Measurements from ENCODE around the gene AUTS2.

- no peak for TF ChIP-seq POLR2A (IDR thresholded peaks at IDR 0.05; ENCODE audit: low read depth, low read length)
- no peak for TF ChIP-seq POLR2AphosphoS5 (IDR thresholded peaks at IDR 0.05; ENCODE audit: low read depth, low read length)
- TF ChIP-seq TAF1 (IDR thresholded peaks at IDR 0.05; ENCODE audit: low read depth, low read length): no peak
- TF ChIP-seq SPI1 (IDR thresholded peaks at IDR 0.05; ENCODE audit: low read depth, low read length): no peak
Measured at GRCh38 chr7:70120851-70121250, 522.6 kb downstream of the AUTS2 start.

Data from GM12891 (cell line).